BJ (cell line): ENCODE results near the gene SPDEF. TPM values are rescaled to one million over a fixed set of nuclear protein-coding genes. Genes with fewer than 3 reads are reported as not detected.

Experiments
- CTCF ChIA-PET: fragments of 350-600 bp; formaldehyde crosslinking; extraction: SDS; loops from one replicate; lab custom pipeline; 2021; ENCODE audit warnings: antibody characterized with exemption, inconsistent platforms; lab: Yijun Ruan, JAX
- POLR2A ChIA-PET: fragments of 300-600 bp; sonication (Branson Sonifier 250); formaldehyde crosslinking; extraction: SDS; loops from one replicate; lab custom pipeline; 2021; ENCODE audit warnings: antibody characterized with exemption; lab: Charles Lee
- DNase-seq: peaks from one replicate; pipeline ENCODE4 v3.0.0-alpha.2; 2011; ENCODE audit warnings: low read depth
- H3K27me3 ChIP-seq: 2 replicates; pipeline ENCODE4 v1.6.0; 2011; ENCODE audit warnings: low read length; ENCODE audit not compliant: control insufficient read depth, insufficient read depth
- H3K36me3 ChIP-seq: 2 replicates; pipeline ENCODE4 v1.5.1; 2011; ENCODE audit warnings: low read length; ENCODE audit not compliant: control insufficient read depth, insufficient read depth
- H3K4me3 ChIP-seq: 2 replicates; pipeline ENCODE4 v1.5.1; 2011; ENCODE audit warnings: low read depth, mild to moderate bottlenecking, control low read depth, low read length
- polyA plus RNA-seq: library from polyadenylated mRNA; depleted of rRNA; stranded (reverse); fragments of >200 nt; gene quantifications from 2 replicates; pipeline ENCODE4 v1.2.3, GENCODE V29; 2011
- TF ChIP-seq, protein P1 (sequence below): IDR thresholded peaks from 2 replicates; pipeline ENCODE4 v1.5.1; 2011; ENCODE audit warnings: low read depth, mild to moderate bottlenecking, control low read depth, inconsistent platforms, low read length, moderate library complexity; ENCODE audit not compliant: insufficient read depth

The SPDEF gene
- polyA plus RNA-seq, 1 experiment, result not detected

DNA sequence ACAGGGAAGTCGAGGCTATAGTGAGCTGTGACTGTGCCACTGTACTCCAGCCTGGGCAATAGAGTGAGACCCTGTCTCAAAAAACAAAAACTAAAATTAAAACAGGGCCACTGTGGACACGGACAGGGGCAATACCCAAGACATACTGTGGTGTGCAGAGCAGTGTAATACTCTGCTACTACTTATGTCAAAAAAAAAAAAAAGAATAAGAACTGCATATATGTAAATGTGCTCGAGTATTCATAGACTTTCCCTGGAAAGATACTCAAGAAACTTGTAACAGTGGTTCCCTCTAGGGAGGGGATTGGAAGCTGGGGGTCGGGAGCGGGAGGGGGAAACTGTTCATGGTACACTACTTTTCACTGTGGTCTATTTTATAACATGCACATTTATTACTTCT is 15.9 kb downstream of the SPDEF start:
- no peak for DNase-seq
- ChIA-PET POLR2A (no interaction called here), CTCF (interaction anchor here (0.8 kb wide), 1 partner anchor 21 kb away, joined by 3 read pairs; no protein-coding TSS in a partner anchor)
- TF ChIP-seq, protein P1, sequence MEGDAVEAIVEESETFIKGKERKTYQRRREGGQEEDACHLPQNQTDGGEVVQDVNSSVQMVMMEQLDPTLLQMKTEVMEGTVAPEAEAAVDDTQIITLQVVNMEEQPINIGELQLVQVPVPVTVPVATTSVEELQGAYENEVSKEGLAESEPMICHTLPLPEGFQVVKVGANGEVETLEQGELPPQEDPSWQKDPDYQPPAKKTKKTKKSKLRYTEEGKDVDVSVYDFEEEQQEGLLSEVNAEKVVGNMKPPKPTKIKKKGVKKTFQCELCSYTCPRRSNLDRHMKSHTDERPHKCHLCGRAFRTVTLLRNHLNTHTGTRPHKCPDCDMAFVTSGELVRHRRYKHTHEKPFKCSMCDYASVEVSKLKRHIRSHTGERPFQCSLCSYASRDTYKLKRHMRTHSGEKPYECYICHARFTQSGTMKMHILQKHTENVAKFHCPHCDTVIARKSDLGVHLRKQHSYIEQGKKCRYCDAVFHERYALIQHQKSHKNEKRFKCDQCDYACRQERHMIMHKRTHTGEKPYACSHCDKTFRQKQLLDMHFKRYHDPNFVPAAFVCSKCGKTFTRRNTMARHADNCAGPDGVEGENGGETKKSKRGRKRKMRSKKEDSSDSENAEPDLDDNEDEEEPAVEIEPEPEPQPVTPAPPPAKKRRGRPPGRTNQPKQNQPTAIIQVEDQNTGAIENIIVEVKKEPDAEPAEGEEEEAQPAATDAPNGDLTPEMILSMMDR, result no peak
- Histone ChIP-seq H3K36me3 (no peaks in the 10 kb centered on the region), H3K4me3 (no peak overlapping the region), H3K27me3 (no peaks in the 10 kb centered on the region)

DNA sequence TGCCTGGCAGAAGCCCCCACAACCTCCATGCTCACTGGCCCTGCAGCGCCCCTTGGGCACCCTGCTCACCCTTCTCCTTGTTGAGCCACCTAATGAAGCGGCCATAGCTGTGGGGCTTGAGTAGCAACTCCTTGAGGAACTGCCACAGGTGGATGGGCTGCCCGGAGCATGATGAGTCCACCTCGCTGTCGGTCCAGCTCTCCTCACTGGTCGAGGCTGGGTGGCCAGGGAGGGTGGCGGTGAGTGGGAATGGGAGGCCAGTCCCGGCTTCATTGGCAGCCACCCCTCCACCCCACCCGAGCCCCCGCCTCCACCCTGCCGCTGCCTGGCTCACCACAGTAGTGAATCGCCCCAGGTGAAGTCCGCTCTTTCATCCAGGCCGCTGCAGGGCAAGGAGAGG is 16.9 kb downstream of the SPDEF start:
- TF ChIP-seq, protein P1, result no peak
- ChIA-PET POLR2A (no interaction called here), CTCF (no interaction called here)
- Histone ChIP-seq H3K4me3 (no peak overlapping the region), H3K36me3 (no peaks in the 10 kb centered on the region), H3K27me3 (no peaks in the 10 kb centered on the region)
- no peak for DNase-seq

DNA sequence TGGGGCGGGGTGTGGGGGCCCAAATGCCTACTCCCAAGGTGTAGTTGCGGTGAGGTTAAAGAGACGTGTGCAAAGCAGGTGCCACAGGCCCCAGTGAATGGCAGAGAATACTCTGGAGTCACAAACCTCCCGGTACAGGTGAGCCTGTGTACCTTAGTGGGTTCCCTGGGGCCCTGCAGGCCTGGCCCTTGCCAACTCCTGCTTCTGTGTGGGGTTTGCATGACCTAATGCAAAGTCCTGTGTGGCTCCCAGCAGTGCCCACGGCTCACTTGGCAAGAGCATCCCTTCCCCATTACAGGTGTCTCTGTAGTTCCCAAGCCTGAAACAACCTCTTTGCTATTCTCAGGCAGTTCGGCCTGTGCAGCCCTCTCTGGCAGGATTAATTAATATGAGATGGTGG is 17.5 kb downstream of the SPDEF start:
- Histone ChIP-seq H3K27me3 (no peaks in the 10 kb centered on the region), H3K4me3 (no peak overlapping the region), H3K36me3 (no peaks in the 10 kb centered on the region)
- CTCF ChIA-PET, result no interaction called here
- POLR2A ChIA-PET, result interaction anchor here (0.6 kb wide), 1 partner anchor 9 kb away, joined by 3 read pairs; no protein-coding TSS in a partner anchor
- no peak for DNase-seq
- TF ChIP-seq, protein P1, result no peak

DNA sequence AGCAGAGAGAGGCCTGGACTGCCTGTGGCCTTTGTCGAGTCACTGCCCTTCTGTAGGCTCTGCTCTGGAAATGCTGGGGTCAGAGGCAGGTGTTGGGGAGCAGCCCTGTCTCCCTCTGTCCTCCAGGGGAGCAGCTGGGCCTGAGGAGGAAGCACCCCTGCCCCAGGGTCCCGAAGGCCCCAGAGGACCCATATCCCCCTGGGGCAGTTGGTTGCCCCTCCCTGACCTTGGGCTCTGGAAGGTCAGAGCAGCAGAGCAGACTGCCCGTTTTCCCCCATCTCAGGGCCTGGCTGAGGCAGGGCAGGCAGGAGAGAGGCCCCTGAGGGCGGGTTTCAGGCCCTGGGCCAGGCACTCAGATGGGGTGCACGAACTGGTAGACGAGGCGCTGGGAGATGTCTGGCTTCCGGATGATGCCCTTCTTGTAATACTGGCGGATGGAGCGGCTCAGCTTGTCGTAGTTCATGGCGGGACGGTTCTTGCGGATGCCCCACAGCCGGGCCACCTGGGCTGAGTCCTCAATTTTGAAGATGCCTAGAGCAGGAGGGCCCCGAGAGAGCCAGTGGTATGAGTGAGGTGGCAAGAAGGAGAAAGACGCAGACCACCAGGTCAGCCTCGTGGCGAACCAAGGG is 18.1 kb downstream of the SPDEF start:
- TF ChIP-seq, protein P1, result no peak
- DNase-seq, result no peak
- H3K4me3 ChIP-seq, result no peak overlapping the region
- ChIA-PET CTCF (no interaction called here), POLR2A (interaction anchor here (0.6 kb wide), 1 partner anchor 8 kb away, joined by 3 read pairs; no protein-coding TSS in a partner anchor)
- no peaks in the 10 kb centered on the region; the same call in 1 of the 2 replicates for H3K27me3 ChIP-seq
- no peaks in the 10 kb centered on the region for H3K36me3 ChIP-seq

DNA sequence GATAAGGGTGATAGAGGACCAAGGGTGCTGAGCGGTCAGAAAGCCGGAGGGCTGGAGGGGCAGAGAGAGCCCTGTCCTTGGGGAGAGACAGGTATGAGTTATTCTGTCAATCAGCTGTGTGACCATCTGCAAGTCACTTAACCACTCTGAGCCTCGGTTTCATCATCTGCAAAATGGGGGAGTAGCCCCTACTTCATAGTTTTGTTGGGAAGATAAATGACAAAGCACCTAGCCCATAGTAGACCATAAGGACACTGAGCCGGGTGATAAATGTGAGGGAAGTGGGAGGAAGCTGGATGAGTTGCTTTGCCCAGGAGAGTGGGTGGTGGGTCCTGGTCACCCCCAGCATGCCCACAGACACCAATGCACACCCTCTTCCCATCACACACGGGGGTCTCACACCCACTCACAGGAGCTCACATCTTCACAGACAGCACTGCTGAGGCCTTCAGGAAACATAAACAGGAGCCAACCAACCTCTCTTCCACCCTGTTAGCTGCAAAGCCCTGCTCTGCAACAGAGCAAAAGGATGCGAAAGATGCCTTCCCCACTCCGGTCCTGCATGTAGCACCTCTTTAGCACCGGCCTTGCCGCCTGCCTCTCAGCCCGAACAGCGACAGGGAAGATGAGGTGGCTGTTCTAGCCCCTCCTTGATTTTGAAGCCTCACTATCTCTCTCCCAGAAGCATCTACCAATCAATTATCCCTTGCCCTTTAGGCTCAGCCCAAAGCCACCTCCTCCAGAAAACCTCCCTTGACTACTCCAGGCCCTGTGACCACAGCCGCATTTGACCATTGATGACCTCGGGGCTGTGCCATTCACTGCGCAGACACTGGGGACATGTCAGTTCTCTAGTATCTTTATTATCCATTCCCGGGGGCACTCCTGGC is 18.9 kb downstream of the SPDEF start:
- CTCF ChIA-PET, result interaction anchor here (1.3 kb wide), 1 partner anchor 10 kb away, joined by 6 read pairs; no protein-coding TSS in a partner anchor
- POLR2A ChIA-PET, result no interaction called here
- no peak for DNase-seq
- Histone ChIP-seq H3K4me3 (no peak overlapping the region), H3K36me3 (no peaks in the 10 kb centered on the region), H3K27me3 (no peaks in the 10 kb centered on the region; the same call in 1 of the 2 replicates)
- TF ChIP-seq, protein P1, result no peak
